Skin of body (tissue), 2 donors: Measurements from ENCODE around the gene CFAP20. TPM values are rescaled to one million over a fixed set of nuclear protein-coding genes. Genes with fewer than 3 reads are reported as not detected.
A peak's percentile ranks its signal among the peaks of the same experiment; 100 is the strongest.

ENCODE experiments used
- DNase-seq: peaks from one replicate; lab custom pipeline; 2025; lab: John Stamatoyannopoulos, UW
- total RNA-seq: library from RNA; depleted of rRNA; stranded (reverse); fragments of >200 nt; gene quantifications from one replicate; pipeline ENCODE4 v1.2.3, GENCODE V29; 2014

CFAP20 gene
- total RNA-seq, 1 donor from 2014 or later, result 53.5 TPM

- DNase-seq, result no peak
Measured at GRCh38 chr16:58125041-58125440, 4.1 kb downstream of the CFAP20 start.

- DNase-seq, result no peak
Measured at GRCh38 chr16:58124601-58124915, 4.6 kb downstream of the CFAP20 start.

- peak; percentile 38 for DNase-seq
Measured at GRCh38 chr16:58123896-58124600, 5.1 kb downstream of the CFAP20 start.

GRCh38 chr16:58121132-58121531 is 8.0 kb downstream of the CFAP20 start:
- no peak for DNase-seq

- no peak for DNase-seq
Measured at GRCh38 chr16:58120234-58120633, 8.9 kb downstream of the CFAP20 start.

GRCh38 chr16:58119509-58119845 is 9.7 kb downstream of the CFAP20 start:
- no peak for DNase-seq

GRCh38 chr16:58118801-58119508 is 10.2 kb downstream of the CFAP20 start:
- no peak for DNase-seq

GRCh38 chr16:58116529-58116928 is 12.7 kb downstream of the CFAP20 start:
- no peak for DNase-seq

GRCh38 chr16:58116081-58116480 is 13.1 kb downstream of the CFAP20 start:
- DNase-seq, result no peak

- DNase-seq, result no peak
Measured at GRCh38 chr16:58114827-58115825, 14.1 kb downstream of the CFAP20 start.

GRCh38 chr16:58111302-58111627 is 17.9 kb downstream of the CFAP20 start:
- no peak for DNase-seq

- no peak for DNase-seq
Measured at GRCh38 chr16:58110571-58111301, 18.4 kb downstream of the CFAP20 start.

GRCh38 chr16:58109881-58110280 is 19.3 kb downstream of the CFAP20 start:
- DNase-seq, result no peak

- no peak for DNase-seq
Measured at GRCh38 chr16:58109330-58109729, 19.9 kb downstream of the CFAP20 start.

- DNase-seq, result no peak
Measured at GRCh38 chr16:58107709-58108108, 21.5 kb downstream of the CFAP20 start.

- DNase-seq, result no peak
Measured at GRCh38 chr16:58107228-58107627, 22.0 kb downstream of the CFAP20 start.

- DNase-seq, result no peak
Measured at GRCh38 chr16:58105631-58106030, 23.6 kb downstream of the CFAP20 start.

- no peak for DNase-seq
Measured at GRCh38 chr16:58102665-58103392, 26.4 kb downstream of the CFAP20 start.

GRCh38 chr16:58099956-58100300 is 29.3 kb downstream of the CFAP20 start:
- no peak for DNase-seq

GRCh38 chr16:58099097-58099955 is 29.9 kb downstream of the CFAP20 start:
- DNase-seq, result no peak
